HG03175 (cell line): ENCODE results near the gene TRIM41.
A peak's percentile ranks its signal among the peaks of the same experiment; 100 is the strongest.
"Not testable (repeated sequence)": the region's sequence is repeated elsewhere in the genome, so short reads cannot be mapped to it uniquely, and the experiment has no call there.

Experiments
- ATAC-seq: cut with Tn5 transposase; IDR thresholded peaks from one replicate; pipeline ENCODE4 v1.9.1; 2021; ENCODE audit warnings: mild to moderate bottlenecking, moderate library complexity; ENCODE audit not compliant: unreplicated experiment

TRIM41 gene

DNA sequence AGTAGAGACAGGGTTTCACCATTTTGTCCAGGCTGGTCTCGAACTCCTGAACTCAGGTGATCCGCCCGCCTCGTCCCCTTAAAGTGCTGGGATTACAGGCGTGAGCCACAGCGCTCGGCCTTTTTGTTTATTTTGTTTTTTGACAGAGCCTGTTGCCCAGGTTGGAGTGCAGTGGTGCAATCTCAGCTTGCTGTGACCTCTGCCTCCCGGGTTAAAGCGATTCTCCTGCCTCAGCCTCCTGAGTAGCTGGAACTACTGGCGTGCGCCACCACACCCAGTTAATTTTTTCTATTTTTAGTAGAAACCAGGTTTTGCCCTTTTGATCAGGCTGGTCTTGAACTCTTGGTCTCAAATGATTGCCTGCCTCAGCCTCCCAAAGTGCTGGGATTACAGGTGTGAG, 12.9 kb upstream of the TRIM41 start:
- not testable (repeated sequence) for ATAC-seq

DNA sequence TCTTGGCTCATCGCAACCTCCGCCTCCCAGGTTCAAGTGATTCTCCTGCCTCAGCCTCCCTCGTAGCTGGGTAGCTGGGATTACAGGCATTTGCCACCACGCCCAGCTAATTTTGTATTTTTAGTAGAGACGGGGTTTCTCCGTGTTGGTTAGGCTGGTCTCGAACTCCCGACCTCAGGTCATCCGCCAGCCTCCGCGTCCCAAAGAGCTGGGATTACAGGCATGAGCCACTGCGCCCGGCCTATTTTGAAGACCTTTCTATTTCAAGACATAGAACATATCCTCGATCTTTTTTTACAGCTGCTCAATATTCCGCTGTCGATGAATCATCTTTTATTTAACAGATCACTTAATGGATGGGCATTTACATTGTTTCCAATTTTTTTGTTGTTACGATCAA, 12.4 kb upstream of the TRIM41 start:
- not testable (repeated sequence) for ATAC-seq

DNA sequence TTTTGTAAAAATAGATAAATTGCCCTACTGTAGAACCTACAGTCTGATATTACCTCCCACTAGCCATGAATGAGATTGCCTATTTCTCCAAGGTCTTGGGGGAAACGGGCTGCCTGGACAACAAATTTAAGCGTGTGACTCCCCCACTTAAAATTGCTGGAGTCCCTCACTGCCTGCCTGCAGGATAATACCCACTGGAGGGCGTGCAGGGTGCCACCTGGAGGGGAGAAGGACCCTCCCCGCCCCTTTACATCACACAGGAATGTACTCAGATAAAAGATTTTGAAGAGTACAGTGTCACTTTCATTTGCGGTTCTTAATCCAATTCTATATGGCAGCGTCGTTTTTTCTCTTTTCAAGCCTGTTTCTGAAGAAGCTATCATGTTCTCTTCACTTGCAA, 11.9 kb upstream of the TRIM41 start:
- no peak for ATAC-seq

DNA sequence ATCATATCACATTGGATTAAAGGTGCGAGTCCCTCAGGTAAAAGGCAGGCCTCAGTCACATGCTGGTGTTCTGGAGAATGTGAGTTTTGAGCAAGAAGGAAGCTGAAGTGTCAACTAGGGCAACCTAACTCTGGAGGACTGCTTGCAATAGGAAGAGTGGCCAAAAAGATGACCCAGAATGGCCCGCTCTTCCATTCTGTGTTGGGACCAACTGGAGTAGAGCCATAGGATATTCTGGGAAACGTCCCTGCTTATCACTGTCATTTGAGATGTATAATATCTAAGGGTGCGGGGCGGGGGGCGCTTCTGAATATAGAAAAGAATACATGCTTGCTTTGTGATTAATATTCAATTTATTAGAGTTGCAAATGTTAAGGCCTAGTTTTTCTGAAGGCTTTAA, 11.0 kb upstream of the TRIM41 start:
- no peak for ATAC-seq

GRCh38 chr5:181212934-181213333, 10.1 kb upstream of the TRIM41 start:
- ATAC-seq, result no peak

GRCh38 chr5:181214249-181214648, 8.8 kb upstream of the TRIM41 start:
- not testable (repeated sequence) for ATAC-seq

GRCh38 chr5:181215997-181216989, 6.8 kb upstream of the TRIM41 start:
- ATAC-seq, result no peak

GRCh38 chr5:181217111-181217802, 5.8 kb upstream of the TRIM41 start:
- peak; percentile 26 for ATAC-seq

DNA sequence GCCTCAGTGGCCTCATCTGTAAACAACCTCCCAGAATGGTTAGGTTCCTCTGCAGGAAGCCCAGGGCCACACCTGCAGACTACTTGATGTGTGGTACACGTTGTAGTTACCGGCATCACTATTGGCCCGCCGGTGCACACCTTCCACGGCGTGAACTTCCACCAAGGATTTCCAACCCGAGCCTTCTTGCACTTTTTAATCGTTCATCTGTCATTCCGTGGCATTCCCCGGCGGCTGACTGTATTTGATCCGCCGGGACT, 5.3 kb upstream of the TRIM41 start:
- ATAC-seq, result peak; percentile 18

- ATAC-seq, result no peak
Measured at GRCh38 chr5:181218795-181219124, 4.3 kb upstream of the TRIM41 start.

- ATAC-seq, result no peak
Measured at GRCh38 chr5:181219262-181220177, 3.6 kb upstream of the TRIM41 start.

- ATAC-seq, result no peak
Measured at GRCh38 chr5:181220178-181220515, 2.9 kb upstream of the TRIM41 start.

- no peak for ATAC-seq
Measured at GRCh38 chr5:181221105-181221791, 1.8 kb upstream of the TRIM41 start.

- peak; percentile 26 for ATAC-seq
Measured at GRCh38 chr5:181221792-181222629, 1.1 kb upstream of the TRIM41 start.

GRCh38 chr5:181222630-181223057, 437 bp upstream of the TRIM41 start:
- ATAC-seq, result peak; percentile 1

DNA sequence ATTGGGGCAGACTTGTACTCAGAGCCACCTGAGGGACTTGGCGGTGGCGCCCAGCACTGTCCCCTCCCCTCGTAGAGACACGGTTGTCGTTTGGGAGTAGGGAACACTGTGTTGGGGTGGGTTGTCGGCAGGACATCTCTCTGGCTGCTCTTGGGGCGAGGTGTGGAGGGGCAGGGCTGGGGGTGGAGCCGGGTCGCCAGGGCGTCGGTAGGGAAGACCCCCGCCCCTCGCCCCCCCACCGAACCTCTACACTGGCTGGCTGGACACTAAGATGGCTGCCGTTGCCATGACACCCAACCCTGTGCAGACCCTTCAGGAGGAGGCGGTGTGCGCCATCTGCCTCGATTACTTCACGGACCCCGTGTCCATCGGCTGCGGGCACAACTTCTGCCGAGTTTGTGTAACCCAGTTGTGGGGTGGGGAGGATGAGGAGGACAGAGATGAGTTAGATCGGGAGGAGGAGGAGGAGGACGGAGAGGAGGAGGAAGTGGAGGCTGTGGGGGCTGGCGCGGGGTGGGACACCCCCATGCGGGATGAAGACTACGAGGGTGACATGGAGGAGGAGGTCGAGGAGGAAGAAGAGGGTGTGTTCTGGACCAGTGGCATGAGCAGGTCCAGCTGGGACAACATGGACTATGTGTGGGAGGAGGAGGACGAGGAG, 778 bp downstream of the TRIM41 start:
- peak; percentile 0 for ATAC-seq

DNA sequence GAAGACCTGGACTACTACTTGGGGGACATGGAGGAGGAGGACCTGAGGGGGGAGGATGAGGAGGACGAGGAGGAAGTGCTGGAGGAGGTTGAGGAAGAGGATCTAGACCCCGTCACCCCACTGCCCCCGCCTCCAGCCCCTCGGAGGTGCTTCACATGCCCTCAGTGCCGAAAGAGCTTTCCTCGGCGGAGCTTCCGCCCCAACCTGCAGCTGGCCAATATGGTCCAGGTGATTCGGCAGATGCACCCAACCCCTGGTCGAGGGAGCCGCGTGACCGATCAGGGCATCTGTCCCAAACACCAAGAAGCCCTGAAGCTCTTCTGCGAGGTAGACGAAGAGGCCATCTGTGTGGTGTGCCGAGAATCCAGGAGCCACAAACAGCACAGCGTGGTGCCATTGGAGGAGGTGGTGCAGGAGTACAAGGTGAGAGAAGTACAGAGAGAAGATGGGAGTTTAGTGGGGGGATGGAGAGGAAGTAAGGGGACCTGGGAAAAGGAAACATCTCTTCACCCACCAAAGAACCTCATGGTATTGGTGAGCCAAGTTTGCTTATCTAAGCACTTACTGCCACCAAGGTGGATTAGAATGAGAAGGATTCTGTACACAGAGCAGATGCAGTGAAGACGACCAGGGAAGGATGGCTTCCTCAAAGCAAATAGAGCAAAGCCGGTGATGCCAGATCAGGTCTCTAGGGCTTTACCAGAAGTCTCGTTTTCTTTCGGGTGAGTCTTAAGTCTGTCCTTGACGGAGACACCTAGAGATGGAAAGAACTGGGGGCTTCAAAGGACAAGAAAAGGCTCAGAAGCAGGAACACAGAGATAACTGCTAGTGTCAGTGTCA, 1.5 kb downstream of the TRIM41 start:
- no peak for ATAC-seq

- ATAC-seq, result no peak
Measured at GRCh38 chr5:181229996-181230395, 6.9 kb downstream of the TRIM41 start.

DNA sequence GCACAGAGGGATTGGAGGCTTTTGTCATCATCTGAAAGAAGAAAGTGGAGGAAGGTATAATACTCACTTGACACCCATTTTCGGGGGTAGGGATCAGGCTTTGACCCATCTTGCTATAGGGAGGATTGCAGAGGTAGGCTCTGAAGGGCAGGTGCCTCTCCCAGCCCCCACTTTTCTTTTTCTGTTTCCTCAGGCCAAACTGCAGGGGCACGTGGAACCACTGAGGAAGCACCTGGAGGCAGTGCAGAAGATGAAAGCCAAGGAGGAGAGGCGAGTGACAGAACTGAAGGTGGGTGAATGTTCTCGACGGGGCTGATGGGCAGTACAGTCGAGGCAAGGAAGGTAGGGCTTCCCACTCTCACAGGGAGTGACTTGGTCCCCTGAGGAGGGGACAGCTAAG, 7.5 kb downstream of the TRIM41 start:
- no peak for ATAC-seq
